GM19240 (cell line): Measurements from ENCODE around the gene ECEL1.
"Not testable (repeated sequence)": the region's sequence is repeated elsewhere in the genome, so short reads cannot be mapped to it uniquely, and the experiment has no call there.

ENCODE experiments used
- DNase-seq: peaks from one replicate; pipeline ENCODE4 v3.0.0; 2011; ENCODE audit warnings: low spot score; ENCODE audit not compliant: insufficient read length

Gene ECEL1

GRCh38 chr2:232487385-232488096 lies at the start of gene ECEL1:
Gene ECEL1, minus strand, starts transcription at chr2:232487834. Its CDS starts 1,181 bp downstream, at chr2:232486653.
- no peak for DNase-seq

- DNase-seq: no peak
These were observed 49.4 kb upstream of the ECEL1 start for GRCh38 chr2:232537079-232537478.

GRCh38 chr2:232535761-232536530 lies 48.3 kb upstream of the ECEL1 start:
- DNase-seq: no peak

GRCh38 chr2:232534940-232535651 lies 47.5 kb upstream of the ECEL1 start:
- no peak for DNase-seq

- DNase-seq: no peak
These were observed 46.5 kb upstream of the ECEL1 start for GRCh38 chr2:232533944-232534710.

- not testable (repeated sequence) for DNase-seq
These were observed 45.2 kb upstream of the ECEL1 start for GRCh38 chr2:232532821-232533220.

- no peak for DNase-seq
These were observed 44.8 kb upstream of the ECEL1 start for GRCh38 chr2:232532419-232532818.

- no peak for DNase-seq
These were observed 43.1 kb upstream of the ECEL1 start for GRCh38 chr2:232530626-232531260.

- no peak for DNase-seq
These were observed 42.3 kb upstream of the ECEL1 start for GRCh38 chr2:232529806-232530547.

- no peak for DNase-seq
These were observed 41.3 kb upstream of the ECEL1 start for GRCh38 chr2:232528746-232529460.

- no peak for DNase-seq
These were observed 40.4 kb upstream of the ECEL1 start for GRCh38 chr2:232527905-232528470.

GRCh38 chr2:232526372-232526941 lies 38.8 kb upstream of the ECEL1 start:
- no peak for DNase-seq

- no peak for DNase-seq
These were observed 38.2 kb upstream of the ECEL1 start, which contains the start of gene CHRND for GRCh38 chr2:232525791-232526371. Gene CHRND, plus strand, starts transcription at chr2:232526160. Its CDS starts 56 bp downstream, at chr2:232526216.

- DNase-seq: no peak
These were observed 37.6 kb upstream of the ECEL1 start for GRCh38 chr2:232525199-232525598.

- no peak for DNase-seq
These were observed 37.1 kb upstream of the ECEL1 start for GRCh38 chr2:232524771-232525170.

GRCh38 chr2:232523682-232524597 lies 36.3 kb upstream of the ECEL1 start:
- DNase-seq: no peak

GRCh38 chr2:232523402-232523681 lies 35.7 kb upstream of the ECEL1 start:
- no peak for DNase-seq
